Keratinocyte (primary cell): ENCODE data around the gene SUN2. TPM values are rescaled to one million over a fixed set of nuclear protein-coding genes. Genes with fewer than 3 reads are reported as not detected.

Experiments
- DNase-seq: peaks from one replicate; pipeline ENCODE4 v3.0.0-alpha.2; 2011; ENCODE audit warnings: low read depth, missing footprints, low spot score
- FAIRE-seq: peaks from 2 replicates; lab custom pipeline; 2011; peaks lifted over from hg19 to GRCh38; lab: Jason Lieb, UNC
- H2AFZ ChIP-seq: 2 replicates; pipeline ENCODE4 v1.6.0; 2012; ENCODE audit warnings: low read length, control low read depth, inconsistent platforms; ENCODE audit not compliant: control insufficient read depth
- H3K27ac ChIP-seq: 2 replicates; pipeline ENCODE4 v1.5.1; 2011; ENCODE audit warnings: low read length; ENCODE audit not compliant: control insufficient read depth, insufficient read depth
- H3K27me3 ChIP-seq: 3 replicates; pipeline ENCODE4 v1.6.0; 2011; ENCODE audit warnings: low read length; ENCODE audit not compliant: control insufficient read depth, insufficient read depth; ENCODE audit errors: extremely low read depth
- H3K36me3 ChIP-seq, 2 experiments: 2 replicates in 1 of 2; 3 replicates in 1 of 2; pipeline ENCODE4 v1.5.1; 2011; ENCODE audit warnings: low read length in 2 of 2, mild to moderate bottlenecking in 1 of 2; ENCODE audit not compliant: control insufficient read depth in 2 of 2, insufficient read depth in 2 of 2; ENCODE audit errors: extremely low read depth in 1 of 2
- H3K4me1 ChIP-seq: 3 replicates; pipeline ENCODE4 v1.5.1; 2011; ENCODE audit warnings: low read length; ENCODE audit not compliant: control insufficient read depth, insufficient read depth; ENCODE audit errors: extremely low read depth
- H3K4me2 ChIP-seq: 3 replicates; pipeline ENCODE4 v1.6.0; 2011; ENCODE audit warnings: low read depth, low read length; ENCODE audit not compliant: control insufficient read depth, insufficient read depth; ENCODE audit errors: extremely low read depth
- H3K4me3 ChIP-seq, 3 experiments: fragments of 200-600 bp in 1 of 3; sonication (generic) in 1 of 3; 2 replicates in 2 of 3; 3 replicates in 1 of 3; pipeline ENCODE4 v1.5.1; 2011 to 2016; ENCODE audit warnings: low read length in 3 of 3, mild to moderate bottlenecking in 3 of 3, control low read depth in 2 of 3, inconsistent platforms in 1 of 3, low read depth in 1 of 3, mixed read lengths in 1 of 3, mixed run types in 1 of 3, moderate library complexity in 1 of 3; ENCODE audit not compliant: control insufficient read depth in 2 of 3, insufficient read depth in 2 of 3; ENCODE audit errors: extremely low read depth in 1 of 3
- H3K79me2 ChIP-seq: 2 replicates; pipeline ENCODE4 v1.6.0; 2012; ENCODE audit warnings: low read length; ENCODE audit not compliant: control insufficient read depth, insufficient read depth
- H3K9ac ChIP-seq: 3 replicates; pipeline ENCODE4 v1.6.0; 2011; ENCODE audit warnings: low read length; ENCODE audit not compliant: control insufficient read depth, insufficient read depth; ENCODE audit errors: extremely low read depth
- H3K9me1 ChIP-seq: 3 replicates; pipeline ENCODE4 v1.6.0; 2011; ENCODE audit warnings: low read length; ENCODE audit not compliant: control insufficient read depth, insufficient read depth; ENCODE audit errors: extremely low read depth
- H3K9me3 ChIP-seq: 2 replicates; pipeline ENCODE4 v1.5.1; 2012; ENCODE audit warnings: low read depth, low read length; ENCODE audit not compliant: control insufficient read depth
- H4K20me1 ChIP-seq: 3 replicates; pipeline ENCODE4 v1.6.0; 2011; ENCODE audit warnings: low read length; ENCODE audit not compliant: control insufficient read depth, insufficient read depth; ENCODE audit errors: extremely low read depth
- EZH2 ChIP-seq: IDR thresholded peaks from one replicate; pipeline ENCODE4 v1.6.1; 2012; ENCODE audit warnings: inconsistent platforms, mild to moderate bottlenecking, low read length, moderate library complexity
- dilution Hi-C: fragments of 300-500 bp; cut with MboI; formaldehyde crosslinking; loops from one replicate; pipeline ENCODE4 v1.7.0; 2020; ENCODE audit warnings: low sequenced_read_pairs; ENCODE audit not compliant: extremely low pct_ligation_motif_present
- polyA plus RNA-seq, 5 experiments: library from polyadenylated mRNA; depleted of rRNA in 3 of 5; stranded (reverse) in 3 of 5; stranded (forward) in 1 of 5; unstranded in 1 of 5; fragments of >200 nt; gene quantifications; 1 replicate in 1 of 5; 2 replicates in 3 of 5; 3 replicates in 1 of 5; pipeline versions ENCODE4 v1.2.1 to v1.2.3, GENCODE V29; 2011 to 2012; ENCODE audit warnings: missing spikeins in 2 of 5, low read depth in 1 of 5, low replicate concordance in 1 of 5
- TF ChIP-seq, protein P1 (sequence below), 3 experiments: IDR thresholded peaks in 1 of 3; conservative IDR thresholded peaks in 1 of 3; optimal IDR thresholded peaks in 1 of 3; 2 replicates in 2 of 3; 3 replicates in 1 of 3; pipeline versions ENCODE3 to v1.5.1; 2011; ENCODE audit warnings: low read length in 3 of 3, mild to moderate bottlenecking in 3 of 3, moderate library complexity in 2 of 3, control low read depth in 1 of 3, inconsistent platforms in 1 of 3; ENCODE audit not compliant: insufficient read depth in 2 of 3; ENCODE audit errors: extremely low read depth in 1 of 3

The SUN2 gene
- polyA plus RNA-seq, 1 donor (not counting 4 experiments of a cell fraction or from before 2014, with no cell fraction given): 15.9 TPM

DNA sequence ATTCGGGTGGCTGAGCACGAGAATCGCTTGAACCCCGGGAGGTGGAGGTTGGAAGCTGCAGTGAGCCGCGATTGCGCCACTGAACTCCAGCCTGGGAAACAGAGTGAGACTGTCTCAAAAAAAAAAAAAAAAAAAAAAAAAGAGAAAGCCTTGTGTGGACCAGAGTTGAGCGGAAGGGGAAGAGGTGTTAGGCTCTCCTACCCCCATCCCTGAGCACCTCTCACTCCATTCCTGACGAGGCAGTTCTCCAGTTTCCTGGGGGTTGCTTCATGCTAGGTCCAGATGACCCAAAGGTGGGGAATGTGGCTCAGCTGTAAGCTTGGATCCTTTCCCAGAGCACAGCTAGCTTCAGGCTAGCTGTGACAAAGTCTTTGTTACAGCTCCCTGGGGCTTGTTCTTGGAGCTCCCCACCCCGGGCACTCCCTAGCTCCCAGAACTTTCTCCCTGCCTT, 46.9 kb upstream of the SUN2 start:
- Histone ChIP-seq H3K27ac (no peak overlapping the region), H3K9ac (no peak overlapping the region), H2AFZ (no peak overlapping the region), H3K4me1 (peaks cover 9% of the 10 kb centered on the region), H4K20me1 (no peaks in the 10 kb centered on the region), H3K79me2 (no peaks in the 10 kb centered on the region), H3K36me3 (no peaks in the 10 kb centered on the region), H3K4me2 (peak overlapping the region; percentile 30), H3K9me1 (no peaks in the 10 kb centered on the region), H3K27me3 (no peaks in the 10 kb centered on the region), H3K9me3 (peaks cover 2% of the 10 kb centered on the region), H3K4me3 (no peak overlapping the region)
- FAIRE-seq: peak; percentile 86
- dilution Hi-C loops: no loop called here
- TF ChIP-seq EZH2: no peak
- TF ChIP-seq, protein P1, sequence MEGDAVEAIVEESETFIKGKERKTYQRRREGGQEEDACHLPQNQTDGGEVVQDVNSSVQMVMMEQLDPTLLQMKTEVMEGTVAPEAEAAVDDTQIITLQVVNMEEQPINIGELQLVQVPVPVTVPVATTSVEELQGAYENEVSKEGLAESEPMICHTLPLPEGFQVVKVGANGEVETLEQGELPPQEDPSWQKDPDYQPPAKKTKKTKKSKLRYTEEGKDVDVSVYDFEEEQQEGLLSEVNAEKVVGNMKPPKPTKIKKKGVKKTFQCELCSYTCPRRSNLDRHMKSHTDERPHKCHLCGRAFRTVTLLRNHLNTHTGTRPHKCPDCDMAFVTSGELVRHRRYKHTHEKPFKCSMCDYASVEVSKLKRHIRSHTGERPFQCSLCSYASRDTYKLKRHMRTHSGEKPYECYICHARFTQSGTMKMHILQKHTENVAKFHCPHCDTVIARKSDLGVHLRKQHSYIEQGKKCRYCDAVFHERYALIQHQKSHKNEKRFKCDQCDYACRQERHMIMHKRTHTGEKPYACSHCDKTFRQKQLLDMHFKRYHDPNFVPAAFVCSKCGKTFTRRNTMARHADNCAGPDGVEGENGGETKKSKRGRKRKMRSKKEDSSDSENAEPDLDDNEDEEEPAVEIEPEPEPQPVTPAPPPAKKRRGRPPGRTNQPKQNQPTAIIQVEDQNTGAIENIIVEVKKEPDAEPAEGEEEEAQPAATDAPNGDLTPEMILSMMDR (optimal IDR thresholded peaks at IDR 0.05 in 1 of 3, IDR thresholded peaks at IDR 0.05 in 1 of 3, conservative IDR thresholded peaks at IDR 0.05 in 1 of 3; ENCODE audit: extremely low read depth in 1 of 3, insufficient read depth in 2 of 3, low read length in 3 of 3): no peak
- peak; percentile 89 for DNase-seq

DNA sequence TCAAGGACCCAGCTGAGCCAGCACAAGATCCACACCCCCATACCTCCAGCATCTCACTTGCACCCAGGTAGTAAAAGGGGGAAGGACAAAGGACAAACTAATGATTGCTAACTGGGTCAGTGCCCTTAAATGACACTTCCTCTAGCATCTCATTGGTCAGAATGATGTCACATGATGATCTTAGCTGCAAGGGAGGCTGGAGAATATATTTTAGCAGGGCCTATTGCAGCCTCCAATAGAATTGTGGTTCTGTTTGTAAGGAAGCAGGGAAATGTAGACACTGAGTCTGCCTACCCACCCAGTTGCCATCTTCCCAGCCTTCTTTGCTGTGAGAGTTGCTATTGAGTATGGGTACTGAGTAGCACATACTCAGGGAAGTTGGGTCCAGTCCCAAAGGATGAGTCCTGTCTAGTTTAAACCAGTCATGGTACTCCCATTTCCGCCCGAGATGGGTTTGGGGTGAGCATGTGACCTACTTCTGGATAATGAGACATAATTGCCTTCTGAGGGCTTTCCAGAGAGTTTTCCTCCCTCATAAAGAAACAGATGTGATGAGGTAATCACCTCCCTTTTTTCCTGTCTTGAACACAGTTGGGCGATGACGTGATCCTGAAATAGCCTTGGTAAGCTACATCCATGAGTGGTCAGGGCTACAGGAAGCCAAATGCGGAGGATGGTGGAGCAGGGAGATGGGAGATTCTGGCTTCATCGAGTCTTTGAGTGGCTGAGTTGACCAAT, 43.6 kb upstream of the SUN2 start:
- Histone ChIP-seq H3K9me3 (peaks cover 2% of the 10 kb centered on the region), H3K4me2 (no peak overlapping the region), H3K9ac (no peak overlapping the region), H3K9me1 (no peaks in the 10 kb centered on the region), H3K79me2 (no peaks in the 10 kb centered on the region), H3K36me3 (no peaks in the 10 kb centered on the region), H4K20me1 (no peaks in the 10 kb centered on the region), H3K4me3 (no peak overlapping the region), H3K27ac (no peak overlapping the region), H3K4me1 (peaks cover 11% of the 10 kb centered on the region), H3K27me3 (no peaks in the 10 kb centered on the region), H2AFZ (no peak overlapping the region)
- TF ChIP-seq, protein P1 (optimal IDR thresholded peaks at IDR 0.05 in 1 of 3, IDR thresholded peaks at IDR 0.05 in 1 of 3, conservative IDR thresholded peaks at IDR 0.05 in 1 of 3; ENCODE audit: extremely low read depth in 1 of 3, insufficient read depth in 2 of 3, low read length in 3 of 3): no peak
- TF ChIP-seq EZH2: no peak
- dilution Hi-C loops: no loop called here
- DNase-seq: peak; percentile 13
- peak; percentile 63 for FAIRE-seq
